SK-N-SH treated with all-trans-retinoic acid at 6 μM for 48 hours (cell line): ENCODE results near the gene PHOSPHO1.

Source experiments
- BACH2 ChIP-seq: fragments of 250-450 bp; sonication (Bioruptor Pico); IDR thresholded peaks from 2 replicates; pipeline ENCODE4 v1.9.0; 2021; ENCODE audit warnings: mild to moderate bottlenecking, borderline replicate concordance
- CSRNP3 ChIP-seq: fragments of 250-450 bp; sonication (Bioruptor Pico); IDR thresholded peaks from 2 replicates; pipeline ENCODE4 v1.5.1; 2021; ENCODE audit warnings: mild to moderate bottlenecking, moderate library complexity
- ESRRG ChIP-seq: fragments of 250-450 bp; sonication (Bioruptor Pico); IDR thresholded peaks from 2 replicates; pipeline ENCODE4 v1.6.1; 2021; ENCODE audit warnings: mild to moderate bottlenecking
- ISL1 ChIP-seq: fragments of 250-450 bp; sonication (Bioruptor Pico); IDR thresholded peaks from 2 replicates; pipeline ENCODE4 v2.1.2; 2022; ENCODE audit warnings: mild to moderate bottlenecking, moderate library complexity
- PATZ1 ChIP-seq: fragments of 250-450 bp; sonication (Bioruptor Pico); IDR thresholded peaks from 2 replicates; pipeline ENCODE4 v1.8.0; 2020; ENCODE audit warnings: mild to moderate bottlenecking, moderate library complexity, borderline replicate concordance
- TOX ChIP-seq: fragments of 250-450 bp; sonication (Bioruptor Pico); IDR thresholded peaks from 2 replicates; pipeline ENCODE4 v1.8.0; 2021; ENCODE audit warnings: mild to moderate bottlenecking, moderate library complexity, borderline replicate concordance
- ZNF8 ChIP-seq: fragments of 450-650 bp; formaldehyde crosslinking; IDR thresholded peaks from 2 replicates; pipeline ENCODE4 v1.5.0; 2020; ENCODE audit warnings: mild to moderate bottlenecking, moderate library complexity

- TF ChIP-seq PATZ1 (CRISPR knock-in tag) (no peak), CSRNP3 (CRISPR knock-in tag) (no peak), ZNF8 (no peak), ESRRG (CRISPR knock-in tag) (no peak), TOX (no peak), ISL1 (CRISPR knock-in tag) (no peak), BACH2 (no peak)
Measured at GRCh38 chr17:49193513-49194296, 36.9 kb downstream of the PHOSPHO1 start.
